Right lobe of liver (tissue), 4 donors: ENCODE data around the gene FAM53A.

Experiments
- CTCF ChIP-seq, 4 donors: fragments of 200-600 bp in 3 of 4; fragments of 450-650 bp in 1 of 4; IDR thresholded peaks; one replicate each; pipeline versions ENCODE4 v1.5.1 to v1.8.0; 2016 to 2022; ENCODE audit warnings: antibody characterized with exemption in 4 of 4, mild to moderate bottlenecking in 2 of 4
- POLR2A ChIP-seq: fragments of 450-650 bp; IDR thresholded peaks from one replicate; pipeline ENCODE4 v1.6.1; 2017; ENCODE audit warnings: antibody characterized with exemption, mild to moderate bottlenecking
- donor health status: DM: no; HTN: no; CAD: no.
- donor health status: DM: no; HTN: no; CAD: no.
- donor health status: DM: no; HTN: yes; CAD: no.

- no peak for TF ChIP-seq POLR2A
- TF ChIP-seq CTCF (IDR thresholded peaks at IDR 0.05): no peak
Measured at GRCh38 chr4:1711571-1712215, 27.6 kb upstream of the FAM53A start.
